H1 (cell line): Measurements from ENCODE around the gene STX16. TPM values are rescaled to one million over a fixed set of nuclear protein-coding genes. Genes with fewer than 3 reads are reported as not detected.

ENCODE experiments used
- CTCF ChIA-PET: fragments of 300-600 bp; sonication (Branson Sonifier 250); formaldehyde crosslinking; loops from one replicate; lab custom pipeline; 2021; ENCODE audit not compliant: partially characterized antibody; lab: Charles Lee
- POLR2A ChIA-PET: fragments of 300-600 bp; sonication (Branson Sonifier 250); formaldehyde crosslinking; loops from one replicate; lab custom pipeline; 2021; ENCODE audit warnings: inconsistent platforms; ENCODE audit not compliant: partially characterized antibody; lab: Charles Lee
- DNase-seq, 2 experiments: peaks; one replicate each; pipeline versions ENCODE4 v3.0.0 to v3.0.0-alpha.2; 2010 to 2022; ENCODE audit warnings: low spot score in 2 of 2, low read depth in 1 of 2, mixed read lengths in 1 of 2
- FAIRE-seq: peaks from 2 replicates; lab custom pipeline; 2011; peaks lifted over from hg19 to GRCh38; lab: Jason Lieb, UNC
- H2AFZ ChIP-seq: 2 replicates; pipeline ENCODE4 v1.8.1; 2012; ENCODE audit warnings: low read length, inconsistent platforms
- H2AK5ac ChIP-seq: 2 replicates; pipeline ENCODE4 v1.6.1; 2013; ENCODE audit warnings: low read depth, low read length
- H2BK120ac ChIP-seq: replicated peaks from 2 replicates; pipeline ENCODE3; 2013; ENCODE audit warnings: low read depth, low read length, inconsistent platforms
- H2BK12ac ChIP-seq: 2 replicates; pipeline ENCODE4 v1.6.1; 2013; ENCODE audit warnings: low read depth, low read length
- H2BK15ac ChIP-seq: 2 replicates; pipeline ENCODE4 v1.6.1; 2013; ENCODE audit warnings: low read length
- H2BK20ac ChIP-seq: 2 replicates; pipeline ENCODE4 v1.6.1; 2013; ENCODE audit warnings: low read length
- H2BK5ac ChIP-seq: 2 replicates; pipeline ENCODE4 v1.6.1; 2013; ENCODE audit warnings: low read depth, low read length
- H3K14ac ChIP-seq: 2 replicates; pipeline ENCODE4 v1.6.1; 2013; ENCODE audit warnings: inconsistent platforms; ENCODE audit not compliant: insufficient read length
- H3K18ac ChIP-seq: 2 replicates; pipeline ENCODE4 v1.6.1; 2013; ENCODE audit warnings: low read length; ENCODE audit errors: extremely low read depth
- H3K23ac ChIP-seq: 2 replicates; pipeline ENCODE4 v1.6.1; 2013; ENCODE audit warnings: inconsistent platforms; ENCODE audit not compliant: insufficient read length
- H3K23me2 ChIP-seq: 2 replicates; pipeline ENCODE4 v1.6.1; 2013; ENCODE audit warnings: low read depth, low read length
- H3K27ac ChIP-seq: 2 replicates; pipeline ENCODE4 v1.6.1; 2011; ENCODE audit warnings: low read depth, low read length, inconsistent platforms
- H3K27me3 ChIP-seq, 4 experiments: replicated peaks in 1 of 4; 1 replicate in 1 of 4; 2 replicates in 3 of 4; pipeline versions ENCODE4 v1.6.1 to v1.8.1; 2011 to 2013; ENCODE audit warnings: low read length in 3 of 4, mild to moderate bottlenecking in 3 of 4, inconsistent platforms in 2 of 4, mixed read lengths in 2 of 4, moderate library complexity in 1 of 4; ENCODE audit not compliant: control insufficient read depth in 3 of 4, insufficient read depth in 3 of 4; ENCODE audit errors: extremely low read depth in 1 of 4
- H3K36me3 ChIP-seq, 4 experiments: 2 replicates each; pipeline versions ENCODE4 v1.6.1 to v1.8.1; 2011 to 2013; ENCODE audit warnings: mild to moderate bottlenecking in 4 of 4, low read length in 3 of 4, moderate library complexity in 2 of 4, control low read depth in 1 of 4, inconsistent platforms in 1 of 4; ENCODE audit not compliant: insufficient read depth in 4 of 4, control insufficient read depth in 2 of 4
- H3K4ac ChIP-seq: replicated peaks from 2 replicates; pipeline ENCODE3; 2013; ENCODE audit warnings: low read length, low read depth, mixed read lengths, inconsistent platforms; ENCODE audit not compliant: insufficient read length
- H3K4me1 ChIP-seq, 4 experiments: replicated peaks in 1 of 4; 1 replicate in 1 of 4; 2 replicates in 3 of 4; pipeline versions ENCODE4 v1.6.1 to v1.8.1; 2011 to 2013; ENCODE audit warnings: low read length in 3 of 4, inconsistent platforms in 2 of 4, mixed read lengths in 1 of 4; ENCODE audit not compliant: insufficient read depth in 4 of 4, control insufficient read depth in 3 of 4
- H3K4me2 ChIP-seq, 2 experiments: 2 replicates each; pipeline versions ENCODE4 v1.6.1 to v1.8.1; 2011 to 2013; ENCODE audit warnings: low read depth in 2 of 2, low read length in 2 of 2, control low read depth in 1 of 2, inconsistent platforms in 1 of 2, mild to moderate bottlenecking in 1 of 2; ENCODE audit not compliant: insufficient read depth in 1 of 2
- H3K4me3 ChIP-seq, 4 experiments: fragments of 200-600, 300-600 bp in 1 of 4; sonication (generic), shearing (Covaris generic), sonication (Bioruptor Twin) in 1 of 4; 2 replicates each; pipeline versions ENCODE4 v1.5.1 to v1.8.1; 2011 to 2016; ENCODE audit warnings: low read length in 4 of 4, low read depth in 3 of 4, control low read depth in 2 of 4, inconsistent platforms in 2 of 4, mild to moderate bottlenecking in 2 of 4, mixed read lengths in 1 of 4, moderate library complexity in 1 of 4; ENCODE audit not compliant: insufficient read depth in 2 of 4; ENCODE audit errors: extremely low read depth in 1 of 4
- H3K56ac ChIP-seq: replicated peaks from 2 replicates; pipeline ENCODE3; 2013; ENCODE audit warnings: low read depth, mild to moderate bottlenecking, mixed read lengths, low read length, inconsistent platforms; ENCODE audit not compliant: insufficient read length
- H3K79me1 ChIP-seq: 2 replicates; pipeline ENCODE4 v1.6.1; 2013; ENCODE audit warnings: low read depth, low read length, control low read depth
- H3K79me2 ChIP-seq, 2 experiments: 2 replicates each; pipeline versions ENCODE4 v1.6.1 to v1.8.1; 2012 to 2013; ENCODE audit warnings: low read length in 2 of 2, mild to moderate bottlenecking in 2 of 2, inconsistent platforms in 1 of 2; ENCODE audit not compliant: insufficient read depth in 2 of 2, control insufficient read depth in 1 of 2
- H3K9ac ChIP-seq, 4 experiments: replicated peaks in 1 of 4; 1 replicate in 1 of 4; 2 replicates in 3 of 4; pipeline versions ENCODE4 v1.6.1 to v1.8.1; 2011 to 2013; ENCODE audit warnings: low read depth in 3 of 4, low read length in 3 of 4, control low read depth in 2 of 4, mild to moderate bottlenecking in 2 of 4, moderate library complexity in 2 of 4, inconsistent platforms in 1 of 4; ENCODE audit errors: extremely low read depth in 1 of 4
- H3K9me3 ChIP-seq, 2 experiments: 2 replicates each; pipeline versions ENCODE4 v1.6.1 to v1.8.1; 2012 to 2013; ENCODE audit warnings: mild to moderate bottlenecking in 2 of 2, moderate library complexity in 2 of 2, control low read depth in 1 of 2, inconsistent platforms in 1 of 2, low read depth in 1 of 2, low read length in 1 of 2, mixed read lengths in 1 of 2; ENCODE audit not compliant: insufficient read depth in 2 of 2
- H4K20me1 ChIP-seq, 2 experiments: replicated peaks in 1 of 2; 2 replicates each; pipeline versions ENCODE3 to v1.8.1; 2011 to 2013; ENCODE audit warnings: inconsistent platforms in 2 of 2, low read length in 2 of 2, mild to moderate bottlenecking in 1 of 2; ENCODE audit not compliant: insufficient read depth in 2 of 2, control insufficient read depth in 1 of 2
- H4K5ac ChIP-seq: 2 replicates; pipeline ENCODE4 v1.6.1; 2013; ENCODE audit warnings: low read length, low read depth, mixed read lengths, inconsistent platforms; ENCODE audit not compliant: insufficient read length
- H4K8ac ChIP-seq: 2 replicates; pipeline ENCODE4 v1.8.0; 2013; ENCODE audit warnings: mild to moderate bottlenecking, moderate library complexity, low read length, inconsistent platforms; ENCODE audit not compliant: insufficient read depth; ENCODE audit errors: extremely low read depth
- H4K91ac ChIP-seq: replicated peaks from 2 replicates; pipeline ENCODE3; 2013; ENCODE audit warnings: low read length, mixed read lengths, inconsistent platforms; ENCODE audit not compliant: insufficient read length
- BACH1 ChIP-seq: IDR thresholded peaks from 2 replicates; pipeline ENCODE4 v1.6.1; 2012; ENCODE audit warnings: low read length, improper control_type of control experiment
- CBX5 ChIP-seq: fragments of 300-800, 300-1000 bp; sonication (generic); IDR thresholded peaks from 2 replicates; pipeline ENCODE4 v1.7.1; 2016; ENCODE audit warnings: antibody characterized with exemption, low read length, low read depth
- CREB1 ChIP-seq: IDR thresholded peaks from 2 replicates; pipeline ENCODE4 v1.6.1; 2012; ENCODE audit warnings: inconsistent platforms
- JUN ChIP-seq: IDR thresholded peaks from 2 replicates; pipeline ENCODE4 v1.6.1; 2011; ENCODE audit warnings: low read depth, mild to moderate bottlenecking, improper control_type of control experiment, low read length
- JUND ChIP-seq: IDR thresholded peaks from 2 replicates; pipeline ENCODE4 v1.6.1; 2011; ENCODE audit warnings: mild to moderate bottlenecking, improper control_type of control experiment, low read length
- KDM1A ChIP-seq: fragments of 200-600, 300-600 bp; sonication (generic); IDR thresholded peaks from 2 replicates; pipeline ENCODE4 v1.7.1; 2016; ENCODE audit warnings: mild to moderate bottlenecking, low read length, borderline replicate concordance
- RBBP5 ChIP-seq: IDR thresholded peaks from 2 replicates; pipeline ENCODE4 v1.7.1; 2012; ENCODE audit warnings: low read depth, mild to moderate bottlenecking, inconsistent platforms, low read length, moderate library complexity, borderline replicate concordance
- RXRA ChIP-seq: IDR thresholded peaks from 2 replicates; pipeline ENCODE4 v1.6.1; 2011; ENCODE audit warnings: low read depth, mild to moderate bottlenecking, low read length, moderate library complexity; ENCODE audit not compliant: insufficient read depth
- SP2 ChIP-seq: IDR thresholded peaks from 2 replicates; pipeline ENCODE4 v1.6.1; 2012; ENCODE audit warnings: mild to moderate bottlenecking, low read length, inconsistent platforms
- SP4 ChIP-seq: IDR thresholded peaks from 2 replicates; pipeline ENCODE4 v1.6.1; 2012; ENCODE audit warnings: low read length, inconsistent platforms
- ZNF274 ChIP-seq: IDR thresholded peaks from 2 replicates; pipeline ENCODE4 v1.7.0; 2012; ENCODE audit warnings: low read length, borderline replicate concordance; ENCODE audit errors: extremely low read depth
- WGBS, 2 experiments: shearing (Covaris generic) in 1 of 2; methylation state at CpG; one replicate each; pipeline versions ENCODE4 v1.1.6 to v1.1.7; 2013 to 2015; ENCODE audit warnings: low lambda C conversion rate in 2 of 2, mixed read lengths in 2 of 2, inconsistent platforms in 1 of 2, low coverage in 1 of 2, missing lambda C conversion rate in 1 of 2; ENCODE audit not compliant: insufficient replicate concordance in 2 of 2, insufficient coverage in 1 of 2, insufficient read length in 1 of 2; ENCODE audit errors: extremely low coverage in 1 of 2, missing lambda C conversion rate in 1 of 2; 5-methylcytosine and 5-hydroxymethylcytosine counted together
- polyA plus RNA-seq, 7 experiments: library from polyadenylated mRNA; depleted of rRNA in 3 of 7; stranded (reverse) in 5 of 7; unstranded in 2 of 7; fragments of >200 nt in 5 of 7; fragments of 200-250 nt in 2 of 7; gene quantifications; 1 replicate in 5 of 7; 2 replicates in 1 of 7; 4 replicates in 1 of 7; pipeline versions ENCODE4 v1.2.1 to v1.2.3, GENCODE V29; 2011 to 2013; ENCODE audit warnings: missing spikeins in 2 of 7, mixed read lengths in 2 of 7
- total RNA-seq: library from RNA; stranded (reverse); fragmentation: NEBNext Ultra II Directional; extraction: Animal tissue kit (Norgen Biotek cat#: 25700); gene quantifications from 2 replicates; pipeline ENCODE4 v1.2.1, GENCODE V29; 2021

STX16 gene
- total and polyA plus RNA-seq, 2 of the 8 experiments (the other 6 are each of a cell fraction or from before 2014, with no cell fraction given), result 45.2 to 61.6 TPM

DNA sequence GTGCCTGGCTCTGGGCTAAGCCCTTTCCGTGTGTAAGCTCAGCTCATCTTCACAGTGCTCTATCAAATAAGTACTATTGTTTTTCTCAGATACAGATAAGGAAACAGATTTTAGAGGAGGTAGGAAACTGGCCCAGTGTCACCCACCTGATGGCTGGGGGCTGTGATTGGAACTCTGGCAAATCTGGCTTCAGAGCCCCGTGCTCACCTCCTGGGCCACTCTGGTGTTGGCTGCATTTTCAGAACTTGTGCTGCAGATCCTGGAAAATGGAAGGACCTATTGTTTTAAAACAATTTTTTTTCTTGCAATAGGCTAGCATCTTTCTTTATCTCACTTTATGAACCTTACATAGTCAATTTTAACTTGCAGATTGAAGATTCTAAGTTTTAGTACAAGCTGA lies 5.7 kb downstream of the STX16 start:
- H3K79me2 ChIP-seq, result peaks cover 43 to 96% of the 10 kb centered on the region in 2 experiments
- peak overlapping the region; percentile 51 for H4K5ac ChIP-seq
- WGBS, 2 experiments, result 58% methylated on average over 2 of the region's 2 CpGs; no CpG with 5 or more reads in 1 of the 2 experiments
- no peak overlapping the region; the same call in 1 of the 2 replicates for H3K18ac ChIP-seq
- no peaks in the 10 kb centered on the region for H3K27me3 ChIP-seq
- peak overlapping the region; percentile 29; the same call in 1 of the 2 replicates for H2BK5ac ChIP-seq
- H4K20me1 ChIP-seq, result no peaks in the 10 kb centered on the region
- H3K23ac ChIP-seq, result no peak overlapping the region
- H3K4me1 ChIP-seq, result peaks cover 8 to 27% (median 21%) of the 10 kb centered on the region in 4 experiments
- POLR2A ChIA-PET, result interaction anchor here (1.2 to 11.7 kb wide), 3 partner anchors 9 to 37 kb away, joined by 3 to 242 read pairs (median 8); no protein-coding TSS in a partner anchor
- H3K4me2 ChIP-seq, result peak overlapping the region; percentile 27 to 86
- peaks cover 5% of the 10 kb centered on the region; the same call in 1 of the 2 replicates for H3K79me1 ChIP-seq
- no peak overlapping the region for H2BK20ac ChIP-seq
- peaks cover 0 to 14% (median 1%) of the 10 kb centered on the region in 4 experiments; a peak in 4 of 8 replicates for H3K36me3 ChIP-seq
- FAIRE-seq (no peak), DNase-seq (no peak)
- H3K27ac ChIP-seq, result no peak overlapping the region
- H2AK5ac ChIP-seq, result no peak overlapping the region
- peaks cover 6% of the 10 kb centered on the region for H3K23me2 ChIP-seq
- H3K14ac ChIP-seq, result no peak overlapping the region
- no peak overlapping the region for H2AFZ ChIP-seq
- no peak overlapping the region; the same call in 1 of the 2 replicates for H2BK12ac ChIP-seq
- H2BK15ac ChIP-seq, result no peak overlapping the region
- peak overlapping the region in 1 of 4 experiments; percentile 23; a peak in 1 of 8 replicates for H3K4me3 ChIP-seq
- no peak overlapping the region for H4K8ac ChIP-seq
- H4K91ac ChIP-seq, result no peak overlapping the region
- no peak overlapping the region for H2BK120ac ChIP-seq
- H3K56ac ChIP-seq, result no peak overlapping the region
- CTCF ChIA-PET, result interaction anchor here (0.8 to 1.3 kb wide), 2 partner anchors 187 to 196 kb away, joined by 3 read pairs; partner anchors contain the start of gene GNAS
- H3K4ac ChIP-seq, result no peak overlapping the region
- no peak overlapping the region for H3K9ac ChIP-seq
- H3K9me3 ChIP-seq, result no peaks in the 10 kb centered on the region
- no peak for TF ChIP-seq ZNF274
- TF ChIP-seq BACH1, result no peak
- TF ChIP-seq KDM1A, result no peak
- no peak for TF ChIP-seq SP2
- no peak for TF ChIP-seq RXRA
- TF ChIP-seq JUN, result no peak
- no peak for TF ChIP-seq SP4
- no peak for TF ChIP-seq RBBP5
- TF ChIP-seq CREB1, result no peak
- TF ChIP-seq CBX5, result no peak
- TF ChIP-seq JUND, result no peak
